Parietal lobe (tissue), 1 donor: ENCODE data around the gene PCSK1N. TPM values are rescaled to one million over a fixed set of nuclear protein-coding genes. Genes with fewer than 3 reads are reported as not detected.

ENCODE experiments used
- total RNA-seq: library from RNA; depleted of rRNA; stranded (reverse); fragments of >200 nt; gene quantifications from one replicate; pipeline ENCODE4 v1.2.3, GENCODE V29; 2014

Gene PCSK1N
- 63.5 TPM for total RNA-seq

GRCh38 chrX:48835524-48836329, at the start of gene PCSK1N:
Gene PCSK1N (minus strand): TSS chrX:48835610. CDS start chrX:48835532, 78 bp downstream.

GRCh38 chrX:48826135-48826875, 9.1 kb downstream of the PCSK1N start, which contains the start of gene ERAS:
Gene ERAS (plus strand): TSS chrX:48826513. CDS start chrX:48829124, 2,611 bp downstream.

GRCh38 chrX:48801280-48802088, 33.9 kb downstream of the PCSK1N start, which contains the start of gene HDAC6:
Gene HDAC6 (plus strand): TSS chrX:48802067. CDS start chrX:48802693, 626 bp downstream.

GRCh38 chrX:48786341-48786800, 49.0 kb downstream of the PCSK1N start, which contains the start of gene GATA1:
Gene GATA1 (plus strand): TSS chrX:48786590. CDS start chrX:48791110, 4,520 bp downstream.

Other genes with a start within 250 kb of the PCSK1N start
- gene WDR13, start 238.1 kb downstream of the PCSK1N start, total RNA-seq = 88.9 TPM
- gene WAS, start 151.8 kb downstream of the PCSK1N start, total RNA-seq = 0.63 TPM
- gene SUV39H1, start 138.9 kb downstream of the PCSK1N start, total RNA-seq = 2.8 TPM
- gene GLOD5, start 73.9 kb downstream of the PCSK1N start, total RNA-seq = not detected
- gene GATA1, start 49.0 kb downstream of the PCSK1N start, total RNA-seq = not detected
- gene HDAC6, start 33.5 kb downstream of the PCSK1N start, total RNA-seq = 125 TPM
- not detected for gene ERAS, start 9.1 kb downstream of the PCSK1N start, total RNA-seq
- 19.4 TPM for gene TIMM17B, start 62.2 kb upstream of the PCSK1N start, total RNA-seq
- gene PQBP1, start 62.3 kb upstream of the PCSK1N start, total RNA-seq = 34.7 TPM
- 6.9 TPM for gene SLC35A2, start 76.0 kb upstream of the PCSK1N start, total RNA-seq
- gene PIM2, start 83.4 kb upstream of the PCSK1N start, total RNA-seq = 9.7 TPM
- gene OTUD5, start 122.0 kb upstream of the PCSK1N start, total RNA-seq = 30.4 TPM
- 0.63 TPM for gene KCND1, start 136.2 kb upstream of the PCSK1N start, total RNA-seq
- gene GRIPAP1, start 166.7 kb upstream of the PCSK1N start, total RNA-seq = 49.8 TPM
- 12.2 TPM for gene TFE3, start 207.7 kb upstream of the PCSK1N start, total RNA-seq
- 5.3 TPM for gene CCDC120, start 223.4 kb upstream of the PCSK1N start, total RNA-seq
- gene PRAF2, start 238.4 kb upstream of the PCSK1N start, total RNA-seq = 7.8 TPM
- 37.6 TPM for gene WDR45, start 244.3 kb upstream of the PCSK1N start, total RNA-seq